Right hindlimb (tissue), 1 donor: ENCODE results near the gene IL1R1.

Source experiments
- DNase-seq: peaks from one replicate; pipeline ENCODE4 v3.0.0-alpha.2; 2018

The IL1R1 gene

DNA sequence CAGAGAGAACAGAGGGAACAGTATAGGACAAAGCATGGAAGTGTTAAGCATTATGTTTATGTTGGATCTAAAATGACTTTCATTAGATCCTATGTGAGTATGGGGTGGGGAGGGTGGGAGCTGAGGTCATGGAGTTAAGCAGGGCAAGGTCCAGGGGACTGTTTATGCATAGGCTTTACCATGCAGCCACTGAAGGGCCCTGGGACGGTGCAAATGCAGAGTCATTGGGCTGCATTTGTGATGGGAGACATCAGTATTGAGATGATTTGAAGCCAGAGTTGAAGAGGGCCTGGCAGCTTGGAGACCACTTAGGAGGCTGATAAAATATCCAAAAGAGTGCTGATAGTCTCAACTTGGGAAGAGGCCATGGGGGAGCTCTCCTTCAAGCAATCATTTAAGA, 66.9 kb downstream of the IL1R1 start:
- DNase-seq = no peak

DNA sequence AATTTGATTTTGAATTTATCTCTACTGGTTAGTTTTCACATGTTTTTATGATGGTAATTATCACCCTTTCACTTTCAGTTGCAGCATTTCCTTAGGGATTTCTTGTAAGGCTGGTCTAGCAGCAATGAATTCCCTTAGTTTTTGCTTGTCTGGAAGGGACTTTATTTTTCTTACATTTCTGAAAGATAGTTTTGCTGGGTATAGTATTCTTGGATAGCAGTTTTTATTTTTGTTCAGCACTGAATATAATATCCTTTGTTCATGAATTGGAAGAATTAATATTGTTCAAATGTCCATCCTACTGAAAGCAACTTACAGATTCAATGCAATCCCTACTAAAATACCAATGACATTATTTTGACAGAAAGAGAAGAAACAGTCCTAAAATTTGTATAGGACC, 74.5 kb downstream of the IL1R1 start:
- no peak for DNase-seq

DNA sequence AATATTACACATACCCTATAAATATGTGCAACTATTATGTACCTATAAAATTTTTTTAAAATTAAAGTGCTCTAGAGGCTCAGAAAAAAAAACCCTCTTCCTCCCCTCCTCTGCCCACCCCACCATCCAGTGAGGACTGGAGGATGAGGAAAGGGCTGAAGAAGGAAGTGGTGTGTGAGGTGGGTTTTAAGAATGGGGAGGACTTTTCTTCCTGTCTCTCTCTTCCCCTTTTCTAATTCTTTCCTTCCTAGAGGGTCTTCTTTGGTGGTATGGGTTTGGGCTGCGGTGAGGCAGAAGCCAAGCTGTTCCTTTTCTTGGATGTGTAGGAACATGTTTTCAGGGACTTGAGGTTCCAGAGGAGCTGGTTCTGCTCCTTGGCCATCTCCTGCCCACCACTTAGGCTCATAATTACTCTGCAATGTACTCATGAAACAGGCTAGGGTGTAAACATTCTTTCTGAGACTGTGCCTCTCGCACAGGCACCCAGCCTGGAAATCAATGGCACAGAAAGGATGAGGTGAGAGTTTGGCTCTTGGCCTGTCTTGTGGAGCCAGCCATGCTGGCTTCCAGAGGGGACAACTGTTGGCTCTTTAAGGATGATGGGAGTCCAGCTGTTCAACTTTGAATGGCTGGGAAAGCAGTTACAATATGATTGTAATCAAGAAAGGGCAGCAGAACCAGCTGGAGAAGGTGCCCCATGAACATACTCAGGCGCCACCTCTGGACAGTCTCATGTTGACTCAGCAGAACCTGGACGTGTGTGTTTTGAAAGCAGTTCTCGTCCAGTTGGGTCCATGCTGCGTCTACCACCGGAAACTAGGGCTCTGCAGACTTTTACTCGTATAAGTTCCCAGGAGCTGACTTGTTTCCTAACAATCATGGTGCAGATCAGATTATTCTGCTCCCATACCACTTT, 82.5 kb downstream of the IL1R1 start:
- DNase-seq = no peak

DNA sequence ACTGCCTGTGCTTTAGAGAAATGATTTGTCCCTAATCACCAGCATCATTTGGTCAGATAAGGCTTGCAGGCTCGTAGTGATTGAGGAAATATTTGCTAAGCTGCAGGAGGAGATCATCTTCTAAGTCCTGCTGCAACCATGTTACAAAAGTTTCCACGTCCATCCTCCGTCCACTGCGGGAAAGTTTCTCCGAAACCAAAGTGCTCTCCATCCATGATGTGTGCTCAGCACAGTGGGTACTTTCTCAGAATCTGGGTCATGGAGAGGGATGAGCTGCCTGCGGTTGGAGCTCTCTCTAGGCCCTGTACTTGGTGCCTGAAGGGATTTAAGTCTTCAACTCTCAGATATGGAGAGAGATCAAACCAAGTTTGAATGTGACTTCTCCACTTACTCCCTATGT, 83.6 kb downstream of the IL1R1 start:
- no peak for DNase-seq

DNA sequence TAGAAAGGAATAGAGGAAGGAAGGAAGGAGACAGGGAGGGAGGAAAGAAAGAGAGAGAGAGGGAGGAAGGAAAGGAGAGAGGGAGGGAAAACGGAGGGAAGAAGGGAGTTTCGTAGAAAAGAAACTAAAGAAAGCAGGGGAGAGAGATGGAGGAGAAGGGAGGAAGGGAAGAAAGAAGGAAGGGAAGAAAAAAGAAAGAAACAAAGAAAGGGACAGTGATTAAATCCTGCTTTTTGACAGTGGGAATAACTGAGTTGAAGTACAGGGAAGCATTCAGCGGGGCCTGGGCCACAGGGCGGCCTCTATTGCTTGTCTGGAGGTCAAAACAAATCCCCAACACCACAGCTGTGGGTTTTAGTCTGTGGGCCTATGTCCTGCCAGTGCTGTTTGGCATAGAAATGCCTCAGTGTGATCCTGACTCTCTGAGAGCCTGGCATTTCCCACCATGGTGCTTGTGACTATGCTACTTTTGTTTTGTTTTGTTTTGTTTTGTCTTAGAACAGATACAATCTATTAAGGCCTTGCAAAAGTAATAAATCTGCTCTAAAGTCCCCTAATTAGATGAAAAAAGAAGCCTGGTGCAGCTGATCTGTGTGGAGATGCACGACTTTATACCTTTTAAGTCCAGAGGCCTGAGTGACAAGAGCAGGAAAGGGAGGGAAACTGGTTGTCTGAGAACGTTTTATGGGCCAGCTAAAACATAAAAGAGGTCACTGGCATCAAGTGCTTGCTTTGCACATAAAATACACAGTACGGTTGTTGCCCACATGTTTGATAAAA, 84.3 kb downstream of the IL1R1 start:
- DNase-seq = no peak

- no peak for DNase-seq
Observed at GRCh38 chr2:102229141-102229769, 86.7 kb downstream of the IL1R1 start.
